CD4-positive, alpha-beta T cell (primary cell): Measurements from ENCODE around the gene NT5DC1. TPM values are rescaled to one million over a fixed set of nuclear protein-coding genes. Genes with fewer than 3 reads are reported as not detected.

Experiments used
- ATAC-seq: fragments of 200-7000 bp; cut with Tn5 transposase; one replicate; pipeline ENCODE4 v1.10.0; 2022; ENCODE audit warnings: mild to moderate bottlenecking; ENCODE audit not compliant: poor library complexity
- CTCF ChIA-PET: fragments of 350-600 bp; sonication (Branson Sonifier 250); formaldehyde crosslinking; loops from one replicate; lab custom pipeline; 2021; ENCODE audit warnings: antibody characterized with exemption, inconsistent platforms; lab: Charles Lee
- POLR2A ChIA-PET: fragments of 350-600 bp; sonication (Branson Sonifier 250); formaldehyde crosslinking; loops from one replicate; lab custom pipeline; 2021; ENCODE audit warnings: antibody characterized with exemption, inconsistent platforms; lab: Charles Lee
- DNase-seq, 14 experiments: peaks; one replicate each; pipeline ENCODE4 v3.0.0-alpha.2; 2013 to 2020; ENCODE audit warnings: mixed read lengths in 2 of 14
- H3K27ac ChIP-seq, 2 donors: one replicate each; pipeline versions ENCODE4 v1.5.1 to v1.7.0; 2013; ENCODE audit warnings: low read length in 2 of 2, low read depth in 1 of 2, mild to moderate bottlenecking in 1 of 2
- H3K27me3 ChIP-seq, 2 experiments: 1 replicate in 1 of 2; 2 replicates in 1 of 2; pipeline versions ENCODE4 v1.6.1 to v1.7.0; 2013; ENCODE audit warnings: low read length in 2 of 2, control low read depth in 1 of 2, mild to moderate bottlenecking in 1 of 2, moderate library complexity in 1 of 2; ENCODE audit not compliant: insufficient read depth in 2 of 2, control insufficient read depth in 1 of 2
- H3K36me3 ChIP-seq: one replicate; pipeline ENCODE4 v1.6.1; 2013; ENCODE audit warnings: low read length, control low read depth; ENCODE audit not compliant: insufficient read depth
- H3K4me1 ChIP-seq: one replicate; pipeline ENCODE4 v1.6.1; 2013; ENCODE audit warnings: low read length, control low read depth; ENCODE audit not compliant: insufficient read depth
- H3K4me3 ChIP-seq: one replicate; pipeline ENCODE4 v1.5.1; 2013; ENCODE audit warnings: mild to moderate bottlenecking, low read length, moderate library complexity
- H3K9me3 ChIP-seq, 2 experiments: 1 replicate in 1 of 2; 2 replicates in 1 of 2; pipeline versions ENCODE4 v1.6.1 to v1.7.0; 2013; ENCODE audit warnings: low read length in 2 of 2, mild to moderate bottlenecking in 2 of 2, control low read depth in 1 of 2, moderate library complexity in 1 of 2; ENCODE audit not compliant: control insufficient read depth in 1 of 2, insufficient read depth in 1 of 2
- H3K27ac Mint-ChIP-seq: one replicate; pipeline ENCODE4 v1.8.0; 2020; ENCODE audit warnings: mixed read lengths
- H3K27me3 Mint-ChIP-seq: one replicate; pipeline ENCODE4 v1.8.0; 2021; ENCODE audit warnings: mixed read lengths
- H3K36me3 Mint-ChIP-seq: one replicate; pipeline ENCODE4 v1.8.0; 2021; ENCODE audit warnings: low read depth, mixed read lengths
- H3K4me1 Mint-ChIP-seq: one replicate; pipeline ENCODE4 v1.8.0; 2021; ENCODE audit warnings: low read depth, mixed read lengths
- H3K4me3 Mint-ChIP-seq: one replicate; pipeline ENCODE4 v1.8.0; 2020; ENCODE audit warnings: mild to moderate bottlenecking, mixed read lengths
- H3K9me3 Mint-ChIP-seq: one replicate; pipeline ENCODE4 v1.8.0; 2020; ENCODE audit warnings: mixed read lengths
- CTCF ChIP-seq: fragments of 200-600 bp; IDR thresholded peaks from one replicate; pipeline ENCODE4 v1.8.0; 2022; ENCODE audit warnings: antibody characterized with exemption, mild to moderate bottlenecking
- intact Hi-C, 2 experiments: fragments of 100-400 bp; cut with DNase I in 1 of 2; cut with micrococcal nuclease in 1 of 2; formaldehyde crosslinking; loops; one replicate each; pipeline versions ENCODE4 v1.15.1 to v1.9.0; 2023 to 2025; cut with DNase I, micrococcal nuclease
- total RNA-seq, 174 experiments: library from RNA in 2 of 174; stranded (reverse) in 2 of 174; gene quantifications; one replicate each; pipeline ENCODE4 v1.2.3 and lab custom pipeline; 2021 to 2026

Gene NT5DC1
- total RNA-seq, 2 experiments from 2014 or later: 24.2 to 27.2 TPM

GRCh38 chr6:116070101-116070500 lies 30.6 kb upstream of the NT5DC1 start:
- Mint-ChIP-seq H3K27me3 (peaks cover 13% of the 10 kb centered on the region), H3K27ac (no peak overlapping the region), H3K4me3 (no peak overlapping the region), H3K9me3 (no peaks in the 10 kb centered on the region), H3K4me1 (no peaks in the 10 kb centered on the region), H3K36me3 (no peaks in the 10 kb centered on the region)
- DNase-seq (no peak), ATAC-seq (no peak)
- TF ChIP-seq CTCF: no peak
- H3K4me1 ChIP-seq: no peaks in the 10 kb centered on the region
- ChIA-PET CTCF (no interaction called here), POLR2A (no interaction called here)
- H3K36me3 ChIP-seq: no peaks in the 10 kb centered on the region
- H3K27ac ChIP-seq: no peak overlapping the region
- no peaks in the 10 kb centered on the region for H3K9me3 ChIP-seq
- intact Hi-C loops: no loop called here
- no peak overlapping the region for H3K4me3 ChIP-seq
- H3K27me3 ChIP-seq: no peaks in the 10 kb centered on the region

GRCh38 chr6:116070616-116071389 lies 29.9 kb upstream of the NT5DC1 start:
- ChIA-PET CTCF (no interaction called here), POLR2A (no interaction called here)
- Histone ChIP-seq H3K9me3 (no peaks in the 10 kb centered on the region), H3K4me3 (no peak overlapping the region), H3K27me3 (no peaks in the 10 kb centered on the region), H3K27ac (no peak overlapping the region), H3K4me1 (no peaks in the 10 kb centered on the region), H3K36me3 (no peaks in the 10 kb centered on the region)
- no peak overlapping the region for H3K4me3 Mint-ChIP-seq
- ATAC-seq: no peak
- H3K9me3 Mint-ChIP-seq: no peaks in the 10 kb centered on the region
- no peak for DNase-seq
- peaks cover 12% of the 10 kb centered on the region for H3K27me3 Mint-ChIP-seq
- no peaks in the 10 kb centered on the region for H3K4me1 Mint-ChIP-seq
- TF ChIP-seq CTCF: no peak
- intact Hi-C loops: no loop called here
- no peaks in the 10 kb centered on the region for H3K36me3 Mint-ChIP-seq
- no peak overlapping the region for H3K27ac Mint-ChIP-seq

GRCh38 chr6:116072368-116072767 lies 28.3 kb upstream of the NT5DC1 start:
- ChIA-PET CTCF (no interaction called here), POLR2A (no interaction called here)
- Histone ChIP-seq H3K4me1 (no peaks in the 10 kb centered on the region), H3K27me3 (no peaks in the 10 kb centered on the region), H3K4me3 (no peak overlapping the region), H3K27ac (no peak overlapping the region), H3K36me3 (no peaks in the 10 kb centered on the region), H3K9me3 (no peaks in the 10 kb centered on the region)
- TF ChIP-seq CTCF: no peak
- Mint-ChIP-seq H3K27ac (no peak overlapping the region), H3K36me3 (no peaks in the 10 kb centered on the region), H3K4me3 (no peak overlapping the region), H3K27me3 (no peaks in the 10 kb centered on the region), H3K4me1 (no peaks in the 10 kb centered on the region), H3K9me3 (no peaks in the 10 kb centered on the region)
- intact Hi-C loops: no loop called here
- ATAC-seq (no peak), DNase-seq (no peak)
